Smooth muscle cell (in vitro differentiated cells): ENCODE results near the gene DYNAP. TPM values are rescaled to one million over a fixed set of nuclear protein-coding genes. Genes with fewer than 3 reads are reported as not detected.

Source experiments
- DNase-seq: peaks from one replicate; lab custom pipeline; 2025; ENCODE audit not compliant: unreplicated experiment; lab: John Stamatoyannopoulos, UW
- H2AFZ ChIP-seq: fragments of 200-600 bp; sonication (generic); 2 replicates; pipeline ENCODE4 v1.6.0; 2016; ENCODE audit warnings: antibody characterized with exemption, low read depth, mild to moderate bottlenecking
- H3F3A ChIP-seq: fragments of 200-600 bp; sonication (generic); 2 replicates; pipeline ENCODE4 v1.6.0; 2017; ENCODE audit warnings: antibody characterized with exemption, low read depth
- H3K27ac ChIP-seq: fragments of 200-600 bp; sonication (generic); 2 replicates; pipeline ENCODE4 v1.5.1; 2016; ENCODE audit warnings: low read depth, mild to moderate bottlenecking
- H3K27me3 ChIP-seq: fragments of 200-600 bp; sonication (generic); 2 replicates; pipeline ENCODE4 v1.6.1; 2016; ENCODE audit warnings: low read depth, mild to moderate bottlenecking
- H3K36me3 ChIP-seq: fragments of 200-600 bp; sonication (generic); 2 replicates; pipeline ENCODE4 v1.5.1; 2016; ENCODE audit warnings: low read depth
- H3K4me1 ChIP-seq: fragments of 200-600 bp; sonication (generic); 2 replicates; pipeline ENCODE4 v1.5.1; 2016; ENCODE audit warnings: low read depth
- H3K4me2 ChIP-seq: fragments of 200-600 bp; sonication (generic); 2 replicates; pipeline ENCODE4 v1.6.0; 2016; ENCODE audit warnings: mild to moderate bottlenecking
- H3K4me3 ChIP-seq: fragments of 200-600 bp; sonication (generic); 2 replicates; pipeline ENCODE4 v1.5.1; 2016; ENCODE audit warnings: mild to moderate bottlenecking
- H3K79me2 ChIP-seq: fragments of 200-600 bp; sonication (generic); 2 replicates; pipeline ENCODE4 v1.6.0; 2016; ENCODE audit warnings: low read depth, mild to moderate bottlenecking
- H3K9ac ChIP-seq: fragments of 200-600 bp; sonication (generic); 2 replicates; pipeline ENCODE4 v1.6.0; 2016; ENCODE audit warnings: low read depth
- H3K9me3 ChIP-seq: fragments of 200-600 bp; sonication (generic); replicated peaks from 2 replicates; pipeline ENCODE4 v1.5.1; 2016; ENCODE audit warnings: low read depth
- H4K20me1 ChIP-seq: fragments of 200-600 bp; sonication (generic); 2 replicates; pipeline ENCODE4 v1.6.0; 2016; ENCODE audit warnings: low read depth
- CTCF ChIP-seq: fragments of 200-600 bp; sonication (generic); IDR thresholded peaks from 2 replicates; pipeline ENCODE4 v1.5.1; 2017; ENCODE audit warnings: borderline replicate concordance, mild to moderate bottlenecking, antibody characterized with exemption; ENCODE audit not compliant: insufficient read depth, poor library complexity, severe bottlenecking
- WGBS: methylation state at CpG from one replicate; pipeline ENCODE4 v1.1.7; 2016; ENCODE audit warnings: low lambda C conversion rate; 5-methylcytosine and 5-hydroxymethylcytosine counted together
- polyA plus RNA-seq: library from polyadenylated mRNA; unstranded; fragments of >200 nt; fragmentation: Nextera tagmentation; extraction: Ambion mirVana; gene quantifications from 2 replicates; pipeline ENCODE4 v1.2.1, GENCODE V29; 2016
- total RNA-seq: library from RNA; depleted of rRNA; stranded (reverse); fragments of >200 nt; gene quantifications from 2 replicates; pipeline ENCODE4 v1.2.3, GENCODE V29; 2014

The DYNAP gene
- total and polyA plus RNA-seq, 2 experiments from 2014 or later = not detected

DNA sequence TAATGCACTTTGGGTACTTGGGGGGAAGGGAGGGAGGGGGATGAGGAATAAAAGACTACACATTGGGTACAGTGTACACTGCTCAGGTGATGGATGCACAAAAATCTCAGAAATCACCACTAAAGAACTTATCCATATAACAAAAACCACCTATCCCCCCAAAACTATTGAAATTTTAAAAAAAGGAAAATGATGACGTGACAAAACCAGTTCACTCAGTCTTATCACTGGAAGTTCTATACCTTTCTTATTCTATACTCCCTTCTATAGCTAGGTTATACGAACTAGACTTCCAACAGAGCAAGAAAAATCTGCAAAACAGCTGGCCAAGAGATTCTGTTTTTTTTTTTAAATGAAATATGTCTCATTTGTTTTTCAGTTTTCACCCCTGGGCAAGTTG, 20.8 kb downstream of the DYNAP start:
- Histone ChIP-seq H3K4me1 (peaks cover 6% of the 10 kb centered on the region), H3K9ac (no peak overlapping the region), H3K4me2 (no peak overlapping the region), H4K20me1 (no peaks in the 10 kb centered on the region), H3K79me2 (no peaks in the 10 kb centered on the region), H3K9me3 (no peaks in the 10 kb centered on the region), H2AFZ (no peak overlapping the region), H3K27me3 (no peaks in the 10 kb centered on the region), H3K36me3 (no peaks in the 10 kb centered on the region), H3F3A (no peaks in the 10 kb centered on the region), H3K4me3 (no peak overlapping the region), H3K27ac (no peak overlapping the region)
- 86% methylated on average over 2 of the region's 2 CpGs for WGBS
- DNase-seq = no peak
- no peak for TF ChIP-seq CTCF

GRCh38 chr18:54612237-54612636, 21.2 kb downstream of the DYNAP start:
- peaks cover 8% of the 10 kb centered on the region for H3K4me1 ChIP-seq
- no peaks in the 10 kb centered on the region for H3K36me3 ChIP-seq
- H4K20me1 ChIP-seq = no peaks in the 10 kb centered on the region
- H3K9me3 ChIP-seq = no peaks in the 10 kb centered on the region
- no peaks in the 10 kb centered on the region for H3K79me2 ChIP-seq
- no peaks in the 10 kb centered on the region for H3K27me3 ChIP-seq
- no peak overlapping the region for H3K4me2 ChIP-seq
- H3F3A ChIP-seq = no peaks in the 10 kb centered on the region
- TF ChIP-seq CTCF = no peak
- WGBS = 81% methylated on average over 4 of the region's 4 CpGs
- DNase-seq = no peak
- H2AFZ ChIP-seq = no peak overlapping the region
- no peak overlapping the region for H3K27ac ChIP-seq
- no peak overlapping the region for H3K9ac ChIP-seq
- no peak overlapping the region for H3K4me3 ChIP-seq

DNA sequence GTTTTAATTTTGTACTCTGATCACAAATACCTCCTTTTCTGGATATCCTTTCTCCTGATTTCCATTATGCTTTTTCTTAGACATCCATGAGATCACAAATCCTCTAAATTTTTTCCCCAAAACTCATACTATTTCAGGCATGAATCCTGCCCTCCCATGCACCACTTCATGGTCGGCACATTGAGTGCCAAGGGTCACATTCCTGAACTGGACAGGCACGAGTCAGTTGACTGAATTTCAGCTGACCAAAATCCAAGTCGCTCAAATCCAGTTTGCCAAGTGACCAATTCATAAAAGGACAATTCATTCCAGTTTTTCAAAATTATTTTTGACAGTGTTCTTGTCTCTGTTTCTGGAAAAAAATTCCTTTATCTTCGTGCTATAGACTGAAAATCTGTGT, 22.1 kb downstream of the DYNAP start:
- peaks cover 5% of the 10 kb centered on the region for H3K4me1 ChIP-seq
- no peaks in the 10 kb centered on the region for H3K9me3 ChIP-seq
- no peaks in the 10 kb centered on the region for H3K27me3 ChIP-seq
- no peak overlapping the region for H3K27ac ChIP-seq
- no peak for TF ChIP-seq CTCF
- no peak overlapping the region for H3K9ac ChIP-seq
- H3K36me3 ChIP-seq = no peaks in the 10 kb centered on the region
- no peak overlapping the region for H2AFZ ChIP-seq
- H4K20me1 ChIP-seq = no peaks in the 10 kb centered on the region
- DNase-seq = no peak
- peaks cover 3% of the 10 kb centered on the region for H3F3A ChIP-seq
- 95% methylated on average over 4 of the region's 4 CpGs for WGBS
- no peak overlapping the region for H3K4me3 ChIP-seq
- no peaks in the 10 kb centered on the region for H3K79me2 ChIP-seq
- no peak overlapping the region for H3K4me2 ChIP-seq

GRCh38 chr18:54616220-54616848, 25.3 kb downstream of the DYNAP start:
- Histone ChIP-seq H3F3A (peaks cover 3% of the 10 kb centered on the region), H3K79me2 (no peaks in the 10 kb centered on the region), H3K27me3 (no peaks in the 10 kb centered on the region), H3K36me3 (no peaks in the 10 kb centered on the region), H3K4me3 (no peak overlapping the region), H3K4me1 (peaks cover 5% of the 10 kb centered on the region), H3K4me2 (peak overlapping the region; percentile 5), H3K9ac (no peak overlapping the region), H2AFZ (no peak overlapping the region), H4K20me1 (no peaks in the 10 kb centered on the region), H3K9me3 (no peaks in the 10 kb centered on the region), H3K27ac (peak overlapping the region; percentile 83)
- no peak for TF ChIP-seq CTCF
- WGBS = 53% methylated on average over 3 of the region's 3 CpGs
- no peak for DNase-seq
